Activated CD8-positive, alpha-beta memory T cell treated with anti-CD3 and anti-CD28 coated beads, Interleukin-2, amount 10 ng/mL, durations not matched to agents 7 days and 5 days (primary cell): ENCODE data around the gene NPAS2. TPM values are rescaled to one million over a fixed set of nuclear protein-coding genes. Genes with fewer than 3 reads are reported as not detected.
A peak's percentile ranks its signal among the peaks of the same experiment; 100 is the strongest.

ENCODE experiments used
- ATAC-seq: fragments of 150-1000 bp; cut with Tn5 transposase; one replicate; pipeline ENCODE4 v1.10.0; 2021; ENCODE audit warnings: moderate library complexity
- CTCF ChIA-PET: fragments of 350-600 bp; sonication (Branson Sonifier 250); formaldehyde crosslinking; loops from one replicate; lab custom pipeline; 2021; ENCODE audit warnings: antibody characterized with exemption; lab: Charles Lee
- DNase-seq: peaks from one replicate; pipeline ENCODE4 v3.0.0-alpha.2; 2020
- H3K27ac Mint-ChIP-seq: one replicate; pipeline ENCODE4 v1.8.0; 2021; ENCODE audit warnings: mild to moderate bottlenecking, mixed read lengths
- H3K27me3 Mint-ChIP-seq: one replicate; pipeline ENCODE4 v1.8.0; 2021; ENCODE audit warnings: mixed read lengths
- H3K36me3 Mint-ChIP-seq: one replicate; pipeline ENCODE4 v1.8.0; 2021; ENCODE audit warnings: mild to moderate bottlenecking, mixed read lengths
- H3K4me1 Mint-ChIP-seq: one replicate; pipeline ENCODE4 v1.8.0; 2021; ENCODE audit warnings: mixed read lengths
- H3K4me3 Mint-ChIP-seq: one replicate; pipeline ENCODE4 v1.8.0; 2021; ENCODE audit warnings: mild to moderate bottlenecking, moderate library complexity, mixed read lengths
- H3K9me3 Mint-ChIP-seq: one replicate; pipeline ENCODE4 v1.8.0; 2022; ENCODE audit warnings: low read depth, mixed read lengths
- total RNA-seq, 2 experiments: library from RNA; stranded (reverse); gene quantifications; one replicate each; pipeline ENCODE4 v1.2.3, GENCODE V29; 2021

The NPAS2 gene
- total RNA-seq, 2 experiments from 2014 or later = 0.41 to 0.47 TPM

GRCh38 chr2:100818606-100819369 is 1.2 kb upstream of the NPAS2 start:
- Mint-ChIP-seq H3K27ac (no peak overlapping the region), H3K4me3 (no peak overlapping the region), H3K27me3 (peaks cover 64% of the 10 kb centered on the region), H3K36me3 (no peaks in the 10 kb centered on the region), H3K4me1 (peaks cover 7% of the 10 kb centered on the region), H3K9me3 (no peaks in the 10 kb centered on the region)
- CTCF ChIA-PET = no interaction called here
- DNase-seq = no peak
- ATAC-seq = peak; percentile 36

DNA sequence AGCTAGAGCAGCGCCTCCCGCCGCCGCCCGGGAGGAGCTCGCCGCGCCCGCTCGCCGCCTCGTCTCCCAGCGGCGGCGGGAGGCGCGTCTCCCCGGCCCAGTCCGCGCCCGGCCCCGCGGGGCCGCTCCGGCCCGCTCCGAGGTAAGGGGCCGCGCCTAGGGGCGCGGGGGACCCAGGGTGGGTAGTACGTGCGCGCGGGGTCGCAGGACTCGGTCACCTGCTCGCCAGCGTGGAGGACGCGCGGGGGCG is 259 bp downstream of the NPAS2 start:
- Mint-ChIP-seq H3K4me1 (peaks cover 4% of the 10 kb centered on the region), H3K27me3 (peaks cover 66% of the 10 kb centered on the region), H3K4me3 (no peak overlapping the region), H3K36me3 (no peaks in the 10 kb centered on the region), H3K27ac (no peak overlapping the region), H3K9me3 (no peaks in the 10 kb centered on the region)
- CTCF ChIA-PET = no interaction called here
- ATAC-seq (peak; percentile 33), DNase-seq (no peak)

- ATAC-seq (no peak), DNase-seq (no peak)
- H3K4me3 Mint-ChIP-seq = no peak overlapping the region
- peaks cover 4% of the 10 kb centered on the region for H3K4me1 Mint-ChIP-seq
- H3K27me3 Mint-ChIP-seq = peaks cover 64% of the 10 kb centered on the region
- no peak overlapping the region for H3K27ac Mint-ChIP-seq
- no peaks in the 10 kb centered on the region for H3K36me3 Mint-ChIP-seq
- H3K9me3 Mint-ChIP-seq = no peaks in the 10 kb centered on the region
- CTCF ChIA-PET = no interaction called here
Measured at GRCh38 chr2:100820523-100821254, 750 bp downstream of the NPAS2 start.

DNA sequence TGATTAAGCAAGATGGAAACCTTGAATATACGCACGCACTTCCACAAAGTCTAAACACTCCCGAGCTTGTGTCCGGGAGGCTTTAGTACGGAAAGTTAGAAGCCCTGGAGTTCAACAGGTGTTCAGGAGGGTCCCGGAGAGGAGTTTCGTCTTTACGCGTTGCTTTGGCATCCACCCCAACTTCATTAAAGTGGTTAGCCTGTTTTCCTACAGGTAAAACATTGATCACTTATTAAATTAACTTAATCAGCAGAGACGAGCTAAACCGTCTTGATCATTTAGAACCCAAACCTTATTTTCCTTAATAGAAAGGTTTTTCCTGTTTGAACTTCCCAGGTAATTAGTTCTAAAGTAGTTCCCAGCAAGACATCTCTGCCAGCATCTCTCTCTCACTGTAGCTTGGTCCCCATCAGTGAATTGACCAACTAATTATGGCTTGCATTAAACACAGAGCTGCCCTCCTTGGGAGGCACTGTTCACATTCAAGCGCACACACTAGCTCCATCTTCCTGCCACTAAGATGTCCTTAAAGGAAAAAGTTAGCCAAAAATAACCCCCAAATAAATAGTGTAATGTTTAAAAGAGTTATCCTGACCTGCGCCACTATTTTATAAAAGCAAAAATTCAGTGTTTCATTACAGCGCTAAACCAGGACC is 1.4 kb downstream of the NPAS2 start:
- DNase-seq = no peak
- Mint-ChIP-seq H3K27me3 (peaks cover 61% of the 10 kb centered on the region), H3K27ac (no peak overlapping the region), H3K4me3 (peak overlapping the region; percentile 6), H3K4me1 (peaks cover 4% of the 10 kb centered on the region), H3K36me3 (no peaks in the 10 kb centered on the region), H3K9me3 (no peaks in the 10 kb centered on the region)
- CTCF ChIA-PET = no interaction called here
- no peak for ATAC-seq

DNA sequence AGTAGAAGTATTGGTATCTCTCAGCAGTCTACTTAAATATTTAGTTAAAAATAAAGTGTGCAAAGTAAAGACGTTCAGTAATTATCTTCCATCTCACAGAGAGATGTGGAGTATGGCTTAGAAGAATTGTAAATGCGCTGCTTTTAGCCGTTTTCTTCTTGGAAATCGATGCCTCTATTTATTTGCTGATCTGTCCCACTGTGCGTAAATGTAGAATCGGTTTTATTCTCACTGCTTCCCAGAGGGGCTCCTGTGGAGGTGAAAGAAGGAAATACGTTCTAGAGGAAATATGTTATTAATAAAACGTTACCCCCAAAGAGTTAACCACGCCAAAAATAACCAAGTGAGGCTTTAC is 1.9 kb downstream of the NPAS2 start:
- CTCF ChIA-PET = no interaction called here
- ATAC-seq = no peak
- Mint-ChIP-seq H3K27ac (no peak overlapping the region), H3K4me1 (peaks cover 4% of the 10 kb centered on the region), H3K27me3 (peaks cover 56% of the 10 kb centered on the region), H3K4me3 (no peak overlapping the region), H3K36me3 (no peaks in the 10 kb centered on the region), H3K9me3 (no peaks in the 10 kb centered on the region)
- no peak for DNase-seq

DNA sequence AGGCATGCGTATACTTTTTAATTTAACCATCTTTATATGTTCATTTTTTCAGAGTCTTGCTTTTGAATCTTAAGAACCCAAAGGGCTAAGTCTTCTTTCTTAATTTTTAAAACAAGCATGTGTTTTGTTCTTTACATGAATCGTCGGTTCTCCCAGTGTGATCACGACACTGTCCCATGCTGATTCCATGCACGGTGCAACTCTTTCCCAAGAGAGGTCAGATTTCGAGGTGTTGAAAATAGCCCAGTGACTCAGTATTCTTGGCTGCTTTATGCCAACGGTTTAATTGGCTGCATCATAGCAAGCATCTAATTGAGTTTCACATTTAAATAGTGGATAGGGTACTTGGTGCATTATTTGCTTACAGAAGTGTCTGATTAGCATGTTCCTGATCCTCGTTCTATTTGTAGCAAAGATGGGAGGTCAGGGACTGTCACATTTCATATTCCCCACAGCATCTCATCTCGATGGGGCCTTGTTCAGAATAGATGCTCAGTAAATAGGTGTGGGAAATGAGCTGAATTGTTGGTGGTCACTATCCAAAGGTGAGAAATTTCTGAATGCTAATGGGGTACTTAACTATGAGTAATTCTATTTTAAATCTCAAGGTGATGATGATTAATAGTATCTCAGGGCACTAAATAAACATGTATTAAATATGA is 2.8 kb downstream of the NPAS2 start:
- peaks cover 4% of the 10 kb centered on the region for H3K4me1 Mint-ChIP-seq
- no peaks in the 10 kb centered on the region for H3K9me3 Mint-ChIP-seq
- H3K36me3 Mint-ChIP-seq = no peaks in the 10 kb centered on the region
- H3K4me3 Mint-ChIP-seq = no peak overlapping the region
- H3K27me3 Mint-ChIP-seq = peaks cover 50% of the 10 kb centered on the region
- CTCF ChIA-PET = no interaction called here
- H3K27ac Mint-ChIP-seq = no peak overlapping the region
- DNase-seq (no peak), ATAC-seq (no peak)

GRCh38 chr2:100823665-100824438 is 3.9 kb downstream of the NPAS2 start:
- peaks cover 2% of the 10 kb centered on the region for H3K4me1 Mint-ChIP-seq
- ATAC-seq (no peak), DNase-seq (no peak)
- H3K27me3 Mint-ChIP-seq = peaks cover 44% of the 10 kb centered on the region
- no peaks in the 10 kb centered on the region for H3K36me3 Mint-ChIP-seq
- H3K9me3 Mint-ChIP-seq = no peaks in the 10 kb centered on the region
- CTCF ChIA-PET = no interaction called here
- no peak overlapping the region for H3K27ac Mint-ChIP-seq
- H3K4me3 Mint-ChIP-seq = no peak overlapping the region

GRCh38 chr2:100824842-100825241 is 4.9 kb downstream of the NPAS2 start:
- no peak for ATAC-seq
- H3K4me3 Mint-ChIP-seq = no peak overlapping the region
- H3K27ac Mint-ChIP-seq = no peak overlapping the region
- peaks cover 2% of the 10 kb centered on the region for H3K4me1 Mint-ChIP-seq
- no peaks in the 10 kb centered on the region for H3K36me3 Mint-ChIP-seq
- H3K9me3 Mint-ChIP-seq = no peaks in the 10 kb centered on the region
- CTCF ChIA-PET = no interaction called here
- peaks cover 41% of the 10 kb centered on the region for H3K27me3 Mint-ChIP-seq
- DNase-seq = no peak

DNA sequence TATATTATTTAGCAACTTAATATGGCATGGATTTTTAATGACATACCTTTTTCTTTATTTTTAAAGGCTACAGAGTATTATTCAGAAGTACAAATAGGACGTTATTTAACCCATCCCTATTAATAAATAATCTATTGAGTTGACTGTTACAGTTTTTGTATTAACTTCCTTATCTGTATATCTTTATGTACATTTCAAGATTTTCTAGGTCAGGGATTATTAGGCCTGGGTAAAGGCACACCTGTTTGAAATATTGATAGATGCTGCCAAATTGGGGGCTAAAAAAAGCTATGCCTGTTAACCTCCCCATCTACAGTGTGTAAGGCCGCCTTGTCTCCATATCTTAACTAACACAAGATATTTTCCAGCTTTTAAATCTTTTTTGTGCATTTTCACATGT is 6.6 kb downstream of the NPAS2 start:
- peaks cover 34% of the 10 kb centered on the region for H3K27me3 Mint-ChIP-seq
- ATAC-seq = no peak
- no peak for DNase-seq
- H3K4me1 Mint-ChIP-seq = no peaks in the 10 kb centered on the region
- CTCF ChIA-PET = no interaction called here
- H3K36me3 Mint-ChIP-seq = no peaks in the 10 kb centered on the region
- no peaks in the 10 kb centered on the region for H3K9me3 Mint-ChIP-seq
- H3K4me3 Mint-ChIP-seq = no peak overlapping the region
- H3K27ac Mint-ChIP-seq = no peak overlapping the region

DNA sequence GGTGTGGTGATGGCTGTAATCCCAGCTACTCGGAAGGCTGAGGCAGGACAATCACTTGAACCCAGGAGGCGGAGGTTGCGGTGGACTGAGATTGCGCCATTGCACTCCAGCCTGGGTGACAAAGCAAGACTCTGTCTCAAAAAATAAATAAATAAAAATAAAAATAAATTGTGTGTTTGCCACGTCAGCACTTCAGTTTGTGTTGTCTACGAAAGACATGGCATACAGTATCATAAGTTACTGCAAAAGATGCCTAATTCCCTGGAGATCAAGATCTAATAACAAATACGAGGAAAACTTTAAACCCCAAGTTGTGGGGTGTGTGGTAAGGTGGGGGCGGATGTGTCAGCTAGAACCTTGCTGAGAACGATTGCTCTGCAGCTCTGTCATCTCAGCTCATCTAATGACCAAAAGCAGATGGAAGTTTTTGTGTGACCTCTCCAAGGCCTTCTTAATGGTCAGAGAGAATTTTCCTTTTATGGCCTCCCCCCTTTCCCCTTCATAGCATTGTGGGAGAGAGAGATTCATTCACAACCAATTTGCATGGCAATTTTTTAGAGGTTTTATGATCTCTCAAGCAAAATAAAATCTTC is 11.3 kb downstream of the NPAS2 start:
- H3K27me3 Mint-ChIP-seq = peaks cover 10% of the 10 kb centered on the region
- H3K9me3 Mint-ChIP-seq = no peaks in the 10 kb centered on the region
- CTCF ChIA-PET = no interaction called here
- ATAC-seq (no peak), DNase-seq (no peak)
- H3K4me3 Mint-ChIP-seq = no peak overlapping the region
- no peaks in the 10 kb centered on the region for H3K4me1 Mint-ChIP-seq
- H3K27ac Mint-ChIP-seq = no peak overlapping the region
- no peaks in the 10 kb centered on the region for H3K36me3 Mint-ChIP-seq

DNA sequence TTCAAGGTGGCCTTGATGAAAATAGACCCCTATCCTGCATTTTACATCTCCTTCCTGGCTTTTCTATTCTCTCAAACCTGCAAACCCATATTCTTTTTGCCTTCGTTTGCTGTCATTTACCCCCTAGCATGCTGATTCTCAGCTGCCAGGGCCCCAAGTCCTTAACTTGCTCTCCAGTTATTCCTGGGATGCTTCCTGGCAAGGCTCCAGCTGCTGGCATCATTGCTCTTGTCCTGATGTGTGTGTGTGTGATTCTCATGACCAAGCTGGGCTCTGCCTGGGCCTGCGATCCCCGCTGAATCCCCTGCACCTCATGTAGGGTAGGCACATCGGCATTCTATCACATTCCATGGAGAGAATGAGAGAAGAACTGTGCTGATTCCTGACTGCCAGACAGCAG is 11.9 kb downstream of the NPAS2 start:
- no peak overlapping the region for H3K4me3 Mint-ChIP-seq
- H3K4me1 Mint-ChIP-seq = no peaks in the 10 kb centered on the region
- DNase-seq (no peak), ATAC-seq (no peak)
- peaks cover 10% of the 10 kb centered on the region for H3K27me3 Mint-ChIP-seq
- CTCF ChIA-PET = no interaction called here
- H3K27ac Mint-ChIP-seq = no peak overlapping the region
- H3K9me3 Mint-ChIP-seq = no peaks in the 10 kb centered on the region
- H3K36me3 Mint-ChIP-seq = no peaks in the 10 kb centered on the region

- no peaks in the 10 kb centered on the region for H3K36me3 Mint-ChIP-seq
- no peaks in the 10 kb centered on the region for H3K4me1 Mint-ChIP-seq
- H3K9me3 Mint-ChIP-seq = no peaks in the 10 kb centered on the region
- peaks cover 7% of the 10 kb centered on the region for H3K27me3 Mint-ChIP-seq
- CTCF ChIA-PET = no interaction called here
- ATAC-seq = no peak
- H3K4me3 Mint-ChIP-seq = no peak overlapping the region
- no peak overlapping the region for H3K27ac Mint-ChIP-seq
- DNase-seq = no peak
Measured at GRCh38 chr2:100832885-100833284, 12.9 kb downstream of the NPAS2 start.

GRCh38 chr2:100833331-100833730 is 13.4 kb downstream of the NPAS2 start:
- Mint-ChIP-seq H3K27me3 (peaks cover 5% of the 10 kb centered on the region), H3K4me1 (no peaks in the 10 kb centered on the region), H3K36me3 (no peaks in the 10 kb centered on the region), H3K9me3 (no peaks in the 10 kb centered on the region), H3K4me3 (no peak overlapping the region), H3K27ac (no peak overlapping the region)
- DNase-seq = no peak
- CTCF ChIA-PET = no interaction called here
- no peak for ATAC-seq
